ENCODE measurements around the gene STPG1.
A peak's percentile ranks its signal among the peaks of the same experiment; 100 is the strongest.

Gene STPG1

DNA sequence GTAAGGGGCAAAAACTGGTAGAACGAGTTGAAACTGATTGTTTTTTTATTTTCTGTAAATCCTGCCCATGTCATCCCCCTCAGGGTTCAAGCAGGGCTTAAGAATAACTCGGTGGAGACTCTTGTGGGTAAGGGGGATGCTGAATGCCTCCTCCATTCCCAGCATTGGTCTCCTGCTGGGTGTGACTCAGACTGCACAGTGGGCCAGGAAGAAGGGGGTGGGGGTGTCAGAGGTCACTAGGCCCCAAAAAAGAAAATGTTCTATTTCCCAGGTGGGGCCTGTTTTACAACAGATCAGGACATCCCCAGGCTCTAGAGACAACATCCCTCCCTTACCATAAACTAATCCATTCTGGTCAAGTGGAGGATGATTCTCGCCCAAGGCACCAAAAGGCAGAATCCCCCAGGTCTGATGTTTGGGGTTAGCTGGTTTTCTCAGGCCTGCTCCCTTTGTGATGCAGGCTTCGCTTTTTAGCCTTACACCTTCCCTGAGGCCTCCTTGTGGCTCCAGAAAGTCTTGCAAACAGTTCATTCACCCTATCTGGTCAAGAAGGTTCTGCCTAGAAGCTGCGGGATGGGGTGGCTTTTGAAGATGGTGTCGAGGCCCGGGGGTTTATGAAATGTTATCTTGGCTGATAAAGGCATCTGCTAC lies 105.1 kb downstream of the STPG1 start:
- Histone ChIP-seq H3K27me3 (replicated peaks; ENCODE audit: insufficient read depth, low read length) (no peaks in the 10 kb centered on the region), H3K4me3 (ENCODE audit: low read length) (no peak overlapping the region), H4K20me1 (ENCODE audit: insufficient read depth, low read length) (no peaks in the 10 kb centered on the region), H3K27ac (ENCODE audit: low read length) (no peak overlapping the region), H3K4me1 (ENCODE audit: low read length) (no peaks in the 10 kb centered on the region), H3K4me2 (ENCODE audit: low read depth, low read length) (no peak overlapping the region), H3K36me3 (replicated peaks; ENCODE audit: insufficient read depth, low read length) (no peaks in the 10 kb centered on the region), H3K9me2 (replicated peaks; ENCODE audit: insufficient read depth, low read length) (no peaks in the 10 kb centered on the region), H3K9ac (ENCODE audit: low read length) (no peak overlapping the region), H3F3A (ENCODE audit: insufficient read depth, low read length) (no peaks in the 10 kb centered on the region), H3K79me2 (ENCODE audit: low read length) (no peaks in the 10 kb centered on the region), H3K9me3 (replicated peaks; ENCODE audit: insufficient read depth, low read length) (no peaks in the 10 kb centered on the region), H2AFZ (ENCODE audit: low read length) (no peak overlapping the region)
- TF ChIP-seq, protein P1, sequence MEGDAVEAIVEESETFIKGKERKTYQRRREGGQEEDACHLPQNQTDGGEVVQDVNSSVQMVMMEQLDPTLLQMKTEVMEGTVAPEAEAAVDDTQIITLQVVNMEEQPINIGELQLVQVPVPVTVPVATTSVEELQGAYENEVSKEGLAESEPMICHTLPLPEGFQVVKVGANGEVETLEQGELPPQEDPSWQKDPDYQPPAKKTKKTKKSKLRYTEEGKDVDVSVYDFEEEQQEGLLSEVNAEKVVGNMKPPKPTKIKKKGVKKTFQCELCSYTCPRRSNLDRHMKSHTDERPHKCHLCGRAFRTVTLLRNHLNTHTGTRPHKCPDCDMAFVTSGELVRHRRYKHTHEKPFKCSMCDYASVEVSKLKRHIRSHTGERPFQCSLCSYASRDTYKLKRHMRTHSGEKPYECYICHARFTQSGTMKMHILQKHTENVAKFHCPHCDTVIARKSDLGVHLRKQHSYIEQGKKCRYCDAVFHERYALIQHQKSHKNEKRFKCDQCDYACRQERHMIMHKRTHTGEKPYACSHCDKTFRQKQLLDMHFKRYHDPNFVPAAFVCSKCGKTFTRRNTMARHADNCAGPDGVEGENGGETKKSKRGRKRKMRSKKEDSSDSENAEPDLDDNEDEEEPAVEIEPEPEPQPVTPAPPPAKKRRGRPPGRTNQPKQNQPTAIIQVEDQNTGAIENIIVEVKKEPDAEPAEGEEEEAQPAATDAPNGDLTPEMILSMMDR (IDR thresholded peaks at IDR 0.05; ENCODE audit: low read length): peak; percentile 21
- no peak for TF ChIP-seq EZH2 (optimal IDR thresholded peaks at IDR 0.05; ENCODE audit: low read depth, low read length)
- peak; percentile 25 for DNase-seq
